GM12878 (cell line): ENCODE data around the gene ADORA2B. TPM values are rescaled to one million over a fixed set of nuclear protein-coding genes. Genes with fewer than 3 reads are reported as not detected.

Experiments used
- ATAC-seq: fragments of 200-7000 bp; cut with Tn5 transposase; 3 replicates; pipeline ENCODE4 v1.9.1; 2020; ENCODE audit warnings: mild to moderate bottlenecking, moderate library complexity
- BruUV-seq: library from RNA; stranded (reverse); fragments of 400-500 nt; replicated peaks from 2 replicates; lab custom pipeline; 2021; lab: Mats Ljungman, UMichigan
- CTCF ChIA-PET: fragments of 300-600 bp; sonication (Branson Sonifier 250); formaldehyde crosslinking; extraction: SDS; loops from one replicate; lab custom pipeline; 2021; ENCODE audit warnings: inconsistent platforms; lab: Yijun Ruan, JAX
- POLR2A ChIA-PET: fragments of 350-600 bp; formaldehyde crosslinking; extraction: SDS; loops from one replicate; lab custom pipeline; 2021; ENCODE audit warnings: inconsistent platforms; lab: Charles Lee
- RAD21 ChIA-PET: fragments of 300-600 bp; sonication (Branson Sonifier 250); formaldehyde crosslinking; loops from one replicate; lab custom pipeline; 2023; ENCODE audit warnings: antibody characterized with exemption; ENCODE audit not compliant: unreplicated experiment; lab: Charles Lee
- SMC1A ChIA-PET: fragments of 300-600 bp; sonication (Branson Sonifier 250); formaldehyde crosslinking; loops from one replicate; lab custom pipeline; 2023; ENCODE audit not compliant: unreplicated experiment, uncharacterized antibody; lab: Charles Lee
- DNase-seq: peaks from one replicate; pipeline ENCODE4 v3.0.0-alpha.2; 2011; ENCODE audit warnings: low read depth, low spot score
- FAIRE-seq: peaks from 3 replicates; lab custom pipeline; 2011; peaks lifted over from hg19 to GRCh38; lab: Jason Lieb, UNC
- H2AFZ ChIP-seq: 2 replicates; pipeline ENCODE4 v1.6.0; 2011; ENCODE audit warnings: low read depth, low read length, control low read depth; ENCODE audit not compliant: control insufficient read depth
- H3K27ac ChIP-seq: 2 replicates; pipeline ENCODE4 v1.5.1; 2011; ENCODE audit warnings: control low read depth; ENCODE audit not compliant: control insufficient read depth, insufficient read depth
- H3K27me3 ChIP-seq, 2 experiments: replicated peaks in 1 of 2; 2 replicates each; pipeline versions ENCODE4 v1.6.0 to v1.6.1; 2011; ENCODE audit warnings: low read length in 1 of 2; ENCODE audit not compliant: control insufficient read depth in 2 of 2, insufficient read depth in 2 of 2
- H3K36me3 ChIP-seq, 2 experiments: 2 replicates each; pipeline ENCODE4 v1.5.1; 2011; ENCODE audit warnings: low read length in 1 of 2; ENCODE audit not compliant: control insufficient read depth in 2 of 2, insufficient read depth in 2 of 2
- H3K4me1 ChIP-seq: 2 replicates; pipeline ENCODE4 v1.6.1; 2011; ENCODE audit warnings: mild to moderate bottlenecking, low read length, moderate library complexity, mixed read lengths; ENCODE audit not compliant: control insufficient read depth, insufficient read depth
- H3K4me2 ChIP-seq: 2 replicates; pipeline ENCODE4 v1.6.0; 2011; ENCODE audit warnings: control low read depth; ENCODE audit not compliant: control insufficient read depth, insufficient read depth
- H3K4me3 ChIP-seq: fragments of 200-600 bp; sonication (generic); 2 replicates; pipeline ENCODE4 v1.5.1; 2016
- H3K79me2 ChIP-seq: 2 replicates; pipeline ENCODE4 v1.6.0; 2011; ENCODE audit warnings: low read length; ENCODE audit not compliant: control insufficient read depth, insufficient read depth
- H3K9ac ChIP-seq: 2 replicates; pipeline ENCODE4 v1.8.0; 2011; ENCODE audit warnings: low read length, control low read depth, mixed read lengths; ENCODE audit not compliant: control insufficient read depth, insufficient read depth
- H3K9me3 ChIP-seq: replicated peaks from 3 replicates; pipeline ENCODE4 v1.5.1; 2011; ENCODE audit warnings: mild to moderate bottlenecking, low read length; ENCODE audit not compliant: control insufficient read depth, insufficient read depth
- H4K20me1 ChIP-seq: 2 replicates; pipeline ENCODE4 v1.6.0; 2011; ENCODE audit not compliant: control insufficient read depth, insufficient read depth
- BMI1 ChIP-seq: fragments of 450-650 bp; IDR thresholded peaks from 2 replicates; pipeline ENCODE4 v1.6.1; 2016; ENCODE audit warnings: mild to moderate bottlenecking, moderate library complexity, borderline replicate concordance
- BRCA1 ChIP-seq: IDR thresholded peaks from 2 replicates; pipeline ENCODE4 v1.6.1; 2011; ENCODE audit warnings: low read depth, low read length, improper control_type of control experiment
- ESRRA ChIP-seq: IDR thresholded peaks from 2 replicates; pipeline ENCODE4 v1.6.1; 2012; ENCODE audit warnings: mild to moderate bottlenecking, low read length, improper control_type of control experiment
- NKRF ChIP-seq: fragments of 450-650 bp; conservative IDR thresholded peaks from 2 replicates; pipeline ENCODE4 v1.6.1; 2017; ENCODE audit warnings: mild to moderate bottlenecking, moderate library complexity
- POLR2A ChIP-seq: IDR thresholded peaks from 2 replicates; pipeline ENCODE4 v1.6.1; 2011; ENCODE audit warnings: low read depth, mild to moderate bottlenecking, low read length
- RB1 ChIP-seq: fragments of 450-650 bp; formaldehyde crosslinking; IDR thresholded peaks from 2 replicates; pipeline ENCODE4 v1.6.1; 2017; ENCODE audit warnings: mild to moderate bottlenecking, borderline replicate concordance
- TCF3 ChIP-seq: IDR thresholded peaks from 2 replicates; pipeline ENCODE4 v1.6.1; 2012; ENCODE audit warnings: low read depth, mild to moderate bottlenecking, low read length, borderline replicate concordance; ENCODE audit not compliant: insufficient read depth
- ZBTB11 ChIP-seq: fragments of 450-650 bp; formaldehyde crosslinking; IDR thresholded peaks from 2 replicates; pipeline ENCODE4 v1.5.0; 2022; ENCODE audit warnings: mild to moderate bottlenecking, missing genetic modification characterization
- ZNF384 ChIP-seq: IDR thresholded peaks from 2 replicates; pipeline ENCODE4 v1.6.1; 2012; ENCODE audit warnings: low read depth, mild to moderate bottlenecking, low read length, improper control_type of control experiment, borderline replicate concordance
- WGBS: methylation state at CpG from one replicate; pipeline ENCODE4 v1.1.6; 2016; ENCODE audit warnings: low lambda C conversion rate; ENCODE audit not compliant: insufficient replicate concordance, insufficient coverage; ENCODE audit errors: missing lambda C conversion rate; 5-methylcytosine and 5-hydroxymethylcytosine counted together
- in situ Hi-C: fragments of 300-500 bp; cut with MboI; formaldehyde crosslinking; loops from 9 replicates; pipeline ENCODE4 v1.14.3; 2018; ENCODE audit warnings: mixed read lengths
- intact Hi-C: fragments of 100-400 bp; cut with micrococcal nuclease; formaldehyde crosslinking; loops from one replicate; pipeline ENCODE4 v1.14.2; 2022; ENCODE audit not compliant: unreplicated experiment
- polyA plus RNA-seq, 11 experiments: library from polyadenylated mRNA; depleted of rRNA in 4 of 11; unstranded in 6 of 11; stranded (reverse) in 5 of 11; fragments of >200 nt; fragmentation: Nextera tagmentation in 4 of 11; fragmentation: Illumina TruSeq in 1 of 11; extraction: Ambion mirVana in 4 of 11; extraction: Trizol in 1 of 11; gene quantifications; 1 replicate in 1 of 11; 2 replicates in 10 of 11; pipeline versions ENCODE4 v1.2.1 to v1.2.3, GENCODE V29; 2011 to 2016; ENCODE audit warnings: inconsistent platforms in 2 of 11, missing spikeins in 2 of 11, low read depth in 1 of 11
- total RNA-seq, 4 experiments: library from RNA; depleted of rRNA in 3 of 4; stranded (reverse); fragments of >200 nt in 3 of 4; fragmentation: Illumina TruSeq in 1 of 4; extraction: Trizol in 1 of 4; gene quantifications; 2 replicates each; pipeline versions ENCODE4 v1.2.1 to v1.2.3, GENCODE V29; 2013 to 2021
- TF ChIP-seq, protein P1 (sequence below): IDR thresholded peaks from 2 replicates; pipeline ENCODE4 v1.6.1; 2011; ENCODE audit warnings: low read depth, low read length, improper control_type of control experiment, borderline replicate concordance
- TF ChIP-seq, protein P2 (sequence below): fragments of 150-350 bp; IDR thresholded peaks from 2 replicates; pipeline ENCODE4 v1.6.1; 2014; ENCODE audit warnings: mild to moderate bottlenecking, low read depth, low read length
- TF ChIP-seq, protein P3 (sequence below): IDR thresholded peaks from 2 replicates; pipeline ENCODE4 v1.6.1; 2012; ENCODE audit warnings: low read depth, low read length, improper control_type of control experiment

Gene ADORA2B
- total and polyA plus RNA-seq, 10 of the 15 experiments (the other 5 are each of a cell fraction or from before 2014, with no cell fraction given), result 0.05 to 0.42 (median 0.17) TPM

GRCh38 chr17:15913826-15914225 lies 31.1 kb upstream of the ADORA2B start (continued):
- TF ChIP-seq, protein P1, sequence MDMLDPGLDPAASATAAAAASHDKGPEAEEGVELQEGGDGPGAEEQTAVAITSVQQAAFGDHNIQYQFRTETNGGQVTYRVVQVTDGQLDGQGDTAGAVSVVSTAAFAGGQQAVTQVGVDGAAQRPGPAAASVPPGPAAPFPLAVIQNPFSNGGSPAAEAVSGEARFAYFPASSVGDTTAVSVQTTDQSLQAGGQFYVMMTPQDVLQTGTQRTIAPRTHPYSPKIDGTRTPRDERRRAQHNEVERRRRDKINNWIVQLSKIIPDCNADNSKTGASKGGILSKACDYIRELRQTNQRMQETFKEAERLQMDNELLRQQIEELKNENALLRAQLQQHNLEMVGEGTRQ, result no peak
- no peak for TF ChIP-seq ESRRA

DNA sequence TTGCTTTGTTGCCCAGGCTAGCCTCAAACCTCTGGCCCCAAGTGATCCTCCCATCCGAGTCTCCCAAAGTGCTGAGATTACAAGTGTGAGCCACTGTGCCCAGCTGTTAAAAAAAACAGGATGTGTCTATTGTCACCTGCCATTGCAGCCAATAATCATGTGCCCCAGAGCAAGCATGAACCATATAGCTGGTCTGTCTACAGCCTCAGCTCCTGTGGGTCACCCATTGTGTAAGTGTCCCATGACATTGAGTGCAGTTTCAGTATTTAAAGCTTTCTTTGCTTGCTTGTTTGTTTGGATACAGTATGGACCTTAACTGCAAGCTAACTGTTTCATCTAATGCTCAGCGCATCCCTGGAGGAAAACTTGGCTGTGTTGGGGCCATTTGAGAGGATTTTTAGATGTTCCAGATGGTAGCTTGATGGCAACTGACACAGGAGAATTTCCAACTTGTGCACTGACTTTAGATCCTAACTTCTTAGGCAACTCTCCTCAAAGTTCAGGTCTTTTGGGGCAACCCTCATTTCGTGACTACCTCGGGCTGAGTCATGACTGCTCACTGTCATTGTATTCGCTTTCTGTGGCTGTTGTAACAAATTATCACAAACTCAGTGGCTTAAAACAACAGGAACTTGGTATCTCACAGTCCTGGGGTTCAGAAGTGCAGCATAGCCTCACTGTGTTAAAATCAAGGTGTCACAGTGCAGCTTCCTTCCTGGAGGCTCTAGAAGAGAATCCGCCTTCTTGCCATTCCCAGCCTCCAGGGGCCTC lies 30.3 kb upstream of the ADORA2B start:
- no peaks in the 10 kb centered on the region for H3K36me3 ChIP-seq
- no peaks in the 10 kb centered on the region for H3K9me3 ChIP-seq
- intact Hi-C loops (no loop called here), in situ Hi-C loops (no loop called here)
- no peaks in the 10 kb centered on the region for H3K79me2 ChIP-seq
- POLR2A ChIA-PET, result interaction anchor here (1.4 kb wide), 1 partner anchor 13 kb away, joined by 3 read pairs; no protein-coding TSS in a partner anchor
- WGBS, result 19% methylated on average over 6 of the region's 6 CpGs
- no peaks in the 10 kb centered on the region for H3K4me1 ChIP-seq
- no peak for DNase-seq
- CTCF ChIA-PET, result interaction anchor here (1.0 kb wide), 1 partner anchor 87 kb away, joined by 3 read pairs; no protein-coding TSS in a partner anchor
- H3K27me3 ChIP-seq, result peaks cover 0 to 2% of the 10 kb centered on the region in 2 experiments; a peak in 1 of 4 replicates
- no peak for ATAC-seq
- RAD21 ChIA-PET, result no interaction called here
- no peak for FAIRE-seq
- no peak overlapping the region for H3K4me3 ChIP-seq
- no peak overlapping the region for H2AFZ ChIP-seq
- SMC1A ChIA-PET, result no interaction called here
- H3K4me2 ChIP-seq, result no peak overlapping the region
- BruUV-seq, result no TSS peak
- no peaks in the 10 kb centered on the region for H4K20me1 ChIP-seq
- H3K9ac ChIP-seq, result no peak overlapping the region
- H3K27ac ChIP-seq, result no peak overlapping the region
- TF ChIP-seq POLR2A (no peak), NKRF (no peak), BRCA1 (no peak), RB1 (no peak), ZNF384 (no peak), ZBTB11 (CRISPR knock-in tag) (no peak), BMI1 (no peak), TCF3 (no peak)
- TF ChIP-seq, protein P2, sequence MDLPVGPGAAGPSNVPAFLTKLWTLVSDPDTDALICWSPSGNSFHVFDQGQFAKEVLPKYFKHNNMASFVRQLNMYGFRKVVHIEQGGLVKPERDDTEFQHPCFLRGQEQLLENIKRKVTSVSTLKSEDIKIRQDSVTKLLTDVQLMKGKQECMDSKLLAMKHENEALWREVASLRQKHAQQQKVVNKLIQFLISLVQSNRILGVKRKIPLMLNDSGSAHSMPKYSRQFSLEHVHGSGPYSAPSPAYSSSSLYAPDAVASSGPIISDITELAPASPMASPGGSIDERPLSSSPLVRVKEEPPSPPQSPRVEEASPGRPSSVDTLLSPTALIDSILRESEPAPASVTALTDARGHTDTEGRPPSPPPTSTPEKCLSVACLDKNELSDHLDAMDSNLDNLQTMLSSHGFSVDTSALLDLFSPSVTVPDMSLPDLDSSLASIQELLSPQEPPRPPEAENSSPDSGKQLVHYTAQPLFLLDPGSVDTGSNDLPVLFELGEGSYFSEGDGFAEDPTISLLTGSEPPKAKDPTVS, result no peak
- TF ChIP-seq, protein P3, sequence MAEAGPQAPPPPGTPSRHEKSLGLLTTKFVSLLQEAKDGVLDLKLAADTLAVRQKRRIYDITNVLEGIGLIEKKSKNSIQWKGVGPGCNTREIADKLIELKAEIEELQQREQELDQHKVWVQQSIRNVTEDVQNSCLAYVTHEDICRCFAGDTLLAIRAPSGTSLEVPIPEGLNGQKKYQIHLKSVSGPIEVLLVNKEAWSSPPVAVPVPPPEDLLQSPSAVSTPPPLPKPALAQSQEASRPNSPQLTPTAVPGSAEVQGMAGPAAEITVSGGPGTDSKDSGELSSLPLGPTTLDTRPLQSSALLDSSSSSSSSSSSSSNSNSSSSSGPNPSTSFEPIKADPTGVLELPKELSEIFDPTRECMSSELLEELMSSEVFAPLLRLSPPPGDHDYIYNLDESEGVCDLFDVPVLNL, result no peak
